SK-N-SH treated with all-trans-retinoic acid at 6 μM for 48 hours (cell line): Measurements from ENCODE around the gene INS.

Experiments
- ARNTL ChIP-seq: fragments of 450-650 bp; formaldehyde crosslinking; IDR thresholded peaks from 2 replicates; pipeline ENCODE4 v1.5.0; 2020; ENCODE audit warnings: low read depth, mild to moderate bottlenecking, moderate library complexity, borderline replicate concordance
- CSDC2 ChIP-seq: fragments of 250-450 bp; sonication (Bioruptor Pico); IDR thresholded peaks from 2 replicates; pipeline ENCODE4 v1.5.0; 2020; ENCODE audit warnings: mild to moderate bottlenecking, moderate library complexity
- TCF4 ChIP-seq: fragments of 250-450 bp; sonication (Bioruptor Pico); IDR thresholded peaks from 2 replicates; pipeline ENCODE4 v1.8.0; 2021; ENCODE audit warnings: mild to moderate bottlenecking, moderate library complexity, borderline replicate concordance
- ZFP3 ChIP-seq: fragments of 250-450 bp; sonication (Bioruptor Pico); IDR thresholded peaks from 2 replicates; pipeline ENCODE4 v1.5.0; 2020; ENCODE audit warnings: mild to moderate bottlenecking, moderate library complexity
- TF ChIP-seq, protein P1 (sequence below): fragments of 250-450 bp; sonication (Bioruptor Pico); IDR thresholded peaks from 2 replicates; pipeline ENCODE4 v1.5.1; 2021; ENCODE audit warnings: mild to moderate bottlenecking, moderate library complexity

DNA sequence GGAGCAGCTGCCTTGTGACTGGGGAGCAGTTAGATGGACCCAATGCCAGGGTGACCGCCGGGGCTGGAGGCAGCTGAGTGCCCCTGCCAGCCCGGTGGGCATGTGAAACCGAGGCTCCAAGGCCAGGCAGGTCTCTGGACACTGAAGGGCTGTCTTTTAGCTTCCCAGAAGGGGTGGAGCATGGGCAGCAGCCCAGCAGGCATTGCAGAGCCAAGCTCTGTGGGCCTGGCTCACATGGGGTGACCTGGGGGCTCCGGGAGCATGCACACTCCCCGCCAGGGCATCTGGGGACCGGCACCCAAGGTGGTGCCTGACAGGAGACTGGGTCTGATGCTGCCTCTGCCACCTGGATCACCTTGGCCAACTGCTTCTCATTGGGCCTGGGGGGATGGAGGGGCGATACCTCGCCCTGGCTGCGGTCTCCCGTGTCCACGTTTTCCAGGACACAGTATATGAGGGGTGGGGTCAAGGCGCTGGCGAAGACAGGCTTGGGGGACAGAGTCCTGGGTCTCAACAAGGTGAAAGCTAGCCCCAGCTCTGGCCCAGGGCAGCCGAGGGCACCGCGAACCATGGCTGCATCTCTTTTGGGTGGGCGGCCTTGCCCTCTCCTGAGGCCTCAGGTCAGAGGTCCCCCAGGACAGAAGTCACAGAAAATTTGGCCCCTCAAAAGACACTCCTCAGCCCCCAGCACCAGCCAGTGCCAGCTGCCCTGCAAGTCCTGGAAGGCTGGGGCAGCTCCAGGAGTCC, 3.5 kb downstream of the INS start:
- no peak for TF ChIP-seq CSDC2 (CRISPR knock-in tag)
- no peak for TF ChIP-seq TCF4 (CRISPR knock-in tag)
- TF ChIP-seq ZFP3 (CRISPR knock-in tag), result no peak
- TF ChIP-seq, protein P1, sequence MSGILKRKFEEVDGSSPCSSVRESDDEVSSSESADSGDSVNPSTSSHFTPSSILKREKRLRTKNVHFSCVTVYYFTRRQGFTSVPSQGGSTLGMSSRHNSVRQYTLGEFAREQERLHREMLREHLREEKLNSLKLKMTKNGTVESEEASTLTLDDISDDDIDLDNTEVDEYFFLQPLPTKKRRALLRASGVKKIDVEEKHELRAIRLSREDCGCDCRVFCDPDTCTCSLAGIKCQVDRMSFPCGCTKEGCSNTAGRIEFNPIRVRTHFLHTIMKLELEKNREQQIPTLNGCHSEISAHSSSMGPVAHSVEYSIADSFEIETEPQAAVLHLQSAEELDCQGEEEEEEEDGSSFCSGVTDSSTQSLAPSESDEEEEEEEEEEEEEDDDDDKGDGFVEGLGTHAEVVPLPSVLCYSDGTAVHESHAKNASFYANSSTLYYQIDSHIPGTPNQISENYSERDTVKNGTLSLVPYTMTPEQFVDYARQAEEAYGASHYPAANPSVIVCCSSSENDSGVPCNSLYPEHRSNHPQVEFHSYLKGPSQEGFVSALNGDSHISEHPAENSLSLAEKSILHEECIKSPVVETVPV (CRISPR knock-in tag), result no peak
- TF ChIP-seq ARNTL (CRISPR knock-in tag), result no peak
